Measurements from ENCODE around the gene PRKCH.
"Not testable (repeated sequence)": the region's sequence is repeated elsewhere in the genome, so short reads cannot be mapped to it uniquely, and the experiment has no call there.

The PRKCH gene

DNA sequence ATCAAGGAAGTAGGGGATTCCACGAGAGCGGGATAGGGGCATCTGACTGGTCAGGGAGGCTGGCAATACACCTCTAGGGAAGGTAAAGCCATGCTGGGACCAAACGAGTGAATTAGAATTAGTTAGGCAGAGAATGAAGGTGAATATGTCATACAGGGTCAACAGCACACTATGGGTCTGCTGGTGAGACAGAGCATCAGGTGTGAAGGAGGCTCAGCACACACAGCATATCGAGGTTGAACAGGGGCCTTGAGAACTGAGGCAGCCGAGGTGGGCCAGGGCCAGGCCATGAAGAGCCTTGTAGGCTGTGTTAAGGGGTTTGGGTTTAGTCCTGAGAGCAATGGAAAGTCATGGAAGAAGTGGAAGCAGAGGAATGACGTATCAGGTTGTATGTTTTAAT is 137.8 kb downstream of the PRKCH start:
- no peak for TF ChIP-seq ZNF274 (IDR thresholded peaks at IDR 0.05; ENCODE audit: low read depth, low read length)
- no peak overlapping the region for H3K4me3 ChIP-seq (ENCODE audit: low read length)

DNA sequence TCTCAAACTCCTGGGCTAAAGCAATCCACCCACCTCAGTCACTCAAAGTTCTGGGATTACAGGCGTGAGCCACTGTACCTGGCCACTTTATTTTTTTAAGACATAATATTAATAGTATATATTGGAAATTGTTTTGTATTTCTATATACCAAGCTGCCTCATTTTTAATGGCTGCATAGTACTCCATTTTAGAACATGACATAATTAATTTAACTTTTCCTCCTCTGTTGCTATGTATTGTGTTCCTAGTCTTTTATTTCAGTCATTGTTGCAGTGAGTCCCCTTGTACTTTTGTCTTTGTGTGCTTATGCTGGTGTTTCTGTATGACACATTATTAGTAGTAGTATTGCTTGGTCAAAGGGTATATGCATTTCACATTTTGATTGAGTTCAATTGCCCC is 138.7 kb downstream of the PRKCH start:
- no peak overlapping the region for H3K4me3 ChIP-seq (ENCODE audit: low read length)
- TF ChIP-seq ZNF274 (IDR thresholded peaks at IDR 0.05; ENCODE audit: low read depth, low read length) = no peak

- TF ChIP-seq ZNF274 (IDR thresholded peaks at IDR 0.05; ENCODE audit: low read depth, low read length) = no peak
- H3K4me3 ChIP-seq (ENCODE audit: low read length) = no peak overlapping the region
Observed at GRCh38 chr14:61460718-61461611, 139.6 kb downstream of the PRKCH start.

- TF ChIP-seq ZNF274 (IDR thresholded peaks at IDR 0.05; ENCODE audit: low read depth, low read length) = no peak
- H3K4me3 ChIP-seq (ENCODE audit: low read length) = no peak overlapping the region
Observed at GRCh38 chr14:61461808-61462275, 140.5 kb downstream of the PRKCH start.

- H3K4me3 ChIP-seq (ENCODE audit: low read length) = no peak overlapping the region
- TF ChIP-seq ZNF274 (IDR thresholded peaks at IDR 0.05; ENCODE audit: low read depth, low read length) = no peak
Observed at GRCh38 chr14:61462566-61463193, 141.3 kb downstream of the PRKCH start.

GRCh38 chr14:61463664-61464285 is 142.4 kb downstream of the PRKCH start:
- H3K4me3 ChIP-seq (ENCODE audit: low read length) = no peak overlapping the region
- TF ChIP-seq ZNF274 (IDR thresholded peaks at IDR 0.05; ENCODE audit: low read depth, low read length) = no peak

- not testable (repeated sequence) for H3K4me3 ChIP-seq (ENCODE audit: low read length)
Observed at GRCh38 chr14:61464539-61465320, 143.4 kb downstream of the PRKCH start.

DNA sequence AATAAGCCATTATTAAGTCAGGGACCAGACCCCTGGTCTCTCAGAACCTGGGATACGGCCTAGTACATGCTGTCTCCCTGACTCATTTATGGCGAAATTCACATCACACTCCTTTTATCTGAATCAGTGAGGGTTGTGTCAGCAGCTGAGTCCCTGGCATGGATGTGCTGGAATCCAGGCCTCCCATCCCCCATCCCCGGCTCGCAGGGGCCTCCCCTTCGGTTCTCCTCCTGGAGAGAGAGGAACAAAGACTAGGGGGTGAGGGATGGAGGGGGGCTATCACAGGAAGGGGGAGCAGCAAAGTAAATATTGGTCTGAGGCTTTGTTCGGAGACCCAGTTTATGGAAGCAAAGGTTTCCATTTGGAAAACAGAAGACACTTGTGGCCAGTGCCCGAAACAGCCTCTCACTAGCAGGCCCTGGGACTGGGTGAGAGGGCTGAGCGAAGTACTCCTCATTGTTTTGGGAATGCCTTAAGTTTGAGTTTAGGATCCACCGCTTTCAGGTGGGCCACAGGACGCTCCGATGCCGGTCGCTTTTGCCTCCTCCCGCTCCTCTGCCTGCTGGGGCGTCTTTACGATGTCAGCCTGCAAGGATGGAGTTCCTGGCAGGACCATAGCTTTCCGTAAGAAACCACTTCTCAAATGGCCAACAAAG is 145.0 kb downstream of the PRKCH start:
- H3K4me3 ChIP-seq (ENCODE audit: low read length) = no peak overlapping the region
- no peak for TF ChIP-seq ZNF274 (IDR thresholded peaks at IDR 0.05; ENCODE audit: low read depth, low read length)

DNA sequence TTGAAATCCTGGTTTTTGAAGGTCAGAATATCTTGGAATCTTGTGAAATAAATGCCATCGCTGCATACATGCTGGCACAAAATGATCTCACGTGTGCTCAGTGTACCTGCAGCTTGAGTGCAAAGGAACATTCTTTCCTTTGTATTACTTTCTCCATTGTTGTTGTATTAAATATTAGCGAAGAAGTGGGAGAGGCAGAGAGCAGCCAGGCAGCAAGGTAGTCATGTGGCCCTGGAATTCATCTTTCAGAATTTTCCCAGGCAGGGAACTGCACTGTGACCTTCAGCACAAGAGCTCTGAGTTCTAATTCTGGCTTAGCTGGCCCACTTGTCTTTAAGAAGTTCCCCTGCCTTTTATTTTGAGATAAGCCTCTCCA is 145.5 kb downstream of the PRKCH start:
- H3K4me3 ChIP-seq (ENCODE audit: low read length) = no peak overlapping the region
- no peak for TF ChIP-seq ZNF274 (IDR thresholded peaks at IDR 0.05; ENCODE audit: low read depth, low read length)

- TF ChIP-seq ZNF274 (IDR thresholded peaks at IDR 0.05; ENCODE audit: low read depth, low read length) = no peak
- no peak overlapping the region for H3K4me3 ChIP-seq (ENCODE audit: low read length)
Observed at GRCh38 chr14:61467296-61467695, 145.9 kb downstream of the PRKCH start.

DNA sequence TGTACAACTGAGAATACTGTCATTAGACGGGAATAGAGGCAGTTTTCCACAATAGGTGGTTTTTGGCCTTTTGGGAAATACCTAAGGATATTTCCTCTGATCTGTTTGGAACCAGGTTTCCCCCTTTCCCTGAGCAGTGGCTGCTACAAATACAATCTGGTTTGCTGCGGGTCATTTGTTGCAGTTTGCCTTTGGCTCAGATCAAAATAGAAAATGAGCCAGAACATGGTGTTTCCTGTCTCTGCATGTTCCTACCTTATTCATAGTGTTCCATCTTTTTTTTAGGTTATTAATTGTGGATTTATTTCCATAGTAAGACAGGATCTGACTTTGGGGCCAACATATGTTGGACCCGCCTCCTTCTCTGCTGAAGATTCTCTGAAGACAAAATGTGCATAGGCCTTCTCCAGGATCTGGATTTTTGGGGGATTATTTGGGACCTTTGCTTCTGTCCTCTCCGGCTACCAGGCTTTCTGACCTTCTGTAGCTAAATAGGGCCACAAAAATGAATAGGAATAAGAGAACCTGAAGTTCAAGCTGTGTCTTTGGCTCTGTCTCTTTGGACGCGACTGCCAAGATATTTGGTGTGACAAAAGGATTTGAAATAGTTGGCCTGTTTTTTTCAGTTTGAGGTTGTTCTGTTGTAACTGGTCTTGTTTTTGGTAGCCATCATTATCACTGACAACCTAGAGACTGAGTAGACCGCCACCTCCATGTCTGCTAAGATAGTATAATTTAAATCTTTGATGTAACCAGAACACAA is 146.9 kb downstream of the PRKCH start:
- H3K4me3 ChIP-seq (ENCODE audit: low read length) = no peak overlapping the region
- TF ChIP-seq ZNF274 (IDR thresholded peaks at IDR 0.05; ENCODE audit: low read depth, low read length) = no peak

DNA sequence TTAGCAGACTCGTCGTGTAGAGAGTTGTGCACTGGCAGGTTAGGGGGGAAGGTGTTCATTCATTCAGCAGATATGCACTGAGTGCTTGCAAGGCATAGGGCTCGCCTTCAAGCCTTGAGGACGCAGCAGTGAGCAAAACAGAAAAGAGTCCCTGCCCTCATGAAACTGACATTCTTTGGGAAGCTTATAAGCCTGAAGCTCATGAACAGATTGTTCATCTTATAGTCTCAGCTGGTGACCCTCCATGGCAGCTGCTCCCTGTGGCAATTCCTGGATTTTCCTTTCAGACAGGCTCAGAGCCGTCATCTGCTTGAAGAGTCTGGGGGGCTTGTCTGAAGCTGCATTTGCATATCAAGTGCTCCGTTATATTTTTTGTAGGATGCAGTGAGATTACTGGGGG is 148.4 kb downstream of the PRKCH start:
- H3K4me3 ChIP-seq (ENCODE audit: low read length) = no peak overlapping the region
- no peak for TF ChIP-seq ZNF274 (IDR thresholded peaks at IDR 0.05; ENCODE audit: low read depth, low read length)
